DND-41 (cell line): ENCODE data around the gene CKAP2L.

Experiments
- ATAC-seq: fragments of 200-7000 bp; cut with Tn5 transposase; 3 replicates; pipeline ENCODE4 v1.9.1; 2021; ENCODE audit warnings: low read depth; ENCODE audit not compliant: insufficient read depth
- DNase-seq: peaks from one replicate; pipeline ENCODE4 v3.0.0-alpha.2; 2020
- H2AFZ ChIP-seq: 2 replicates; pipeline ENCODE4 v1.6.0; 2012; ENCODE audit warnings: low read depth, low read length
- H3K27ac ChIP-seq: 2 replicates; pipeline ENCODE4 v1.5.1; 2012; ENCODE audit warnings: low read length, inconsistent platforms
- H3K27me3 ChIP-seq: fragments of 200-600 bp; sonication (generic); 2 replicates; pipeline ENCODE4 v1.6.0; 2012; ENCODE audit warnings: low read length, mild to moderate bottlenecking, inconsistent platforms; ENCODE audit not compliant: insufficient read depth, poor library complexity
- H3K36me3 ChIP-seq: 2 replicates; pipeline ENCODE4 v1.5.1; 2012; ENCODE audit warnings: low read length, inconsistent platforms; ENCODE audit not compliant: insufficient read depth
- H3K4me1 ChIP-seq: 2 replicates; pipeline ENCODE4 v1.5.1; 2012; ENCODE audit warnings: mild to moderate bottlenecking, low read length; ENCODE audit not compliant: insufficient read depth
- H3K4me2 ChIP-seq: 2 replicates; pipeline ENCODE4 v1.6.0; 2012; ENCODE audit warnings: mild to moderate bottlenecking, moderate library complexity, low read length, inconsistent platforms; ENCODE audit not compliant: insufficient read depth
- H3K4me3 ChIP-seq, 2 experiments: fragments of 200-600 bp in 1 of 2; shearing (Covaris generic) in 1 of 2; 2 replicates each; pipeline ENCODE4 v1.5.1; 2012 to 2016; ENCODE audit warnings: inconsistent platforms in 2 of 2, low read length in 2 of 2, mild to moderate bottlenecking in 2 of 2, low read depth in 1 of 2, moderate library complexity in 1 of 2
- H3K79me2 ChIP-seq: 2 replicates; pipeline ENCODE4 v1.6.0; 2012; ENCODE audit warnings: low read length, inconsistent platforms; ENCODE audit not compliant: insufficient read depth
- H3K9ac ChIP-seq: 2 replicates; pipeline ENCODE4 v1.6.0; 2012; ENCODE audit warnings: low read depth, mild to moderate bottlenecking, inconsistent platforms, low read length, moderate library complexity
- H3K9me3 ChIP-seq: 2 replicates; pipeline ENCODE4 v1.5.1; 2012; ENCODE audit warnings: low read length, moderate library complexity, mild to moderate bottlenecking, inconsistent platforms; ENCODE audit not compliant: insufficient read depth, severe bottlenecking
- H4K20me1 ChIP-seq: 2 replicates; pipeline ENCODE4 v1.6.0; 2012; ENCODE audit warnings: low read length; ENCODE audit not compliant: insufficient read depth
- CTCF ChIP-seq: IDR thresholded peaks from 2 replicates; pipeline ENCODE4 v1.5.1; 2012; ENCODE audit warnings: borderline replicate concordance, low read length, moderate library complexity, mild to moderate bottlenecking; ENCODE audit not compliant: poor library complexity, severe bottlenecking; ENCODE audit errors: extremely low read depth
- EZH2 ChIP-seq: IDR thresholded peaks from 3 replicates; pipeline ENCODE4 v1.6.1; 2012; ENCODE audit warnings: borderline replicate concordance, low read depth, mild to moderate bottlenecking, moderate library complexity, low read length, inconsistent platforms; ENCODE audit not compliant: severe bottlenecking

The CKAP2L gene

GRCh38 chr2:112723995-112724394 lies 40.4 kb downstream of the CKAP2L start:
- Histone ChIP-seq H3K79me2 (no peaks in the 10 kb centered on the region), H3K9ac (no peak overlapping the region), H3K4me1 (peaks cover 8% of the 10 kb centered on the region), H3K9me3 (no peaks in the 10 kb centered on the region), H3K4me2 (no peak overlapping the region), H3K4me3 (no peak overlapping the region), H2AFZ (no peak overlapping the region), H3K27me3 (no peaks in the 10 kb centered on the region), H3K27ac (no peak overlapping the region), H4K20me1 (no peaks in the 10 kb centered on the region), H3K36me3 (no peaks in the 10 kb centered on the region)
- DNase-seq (no peak), ATAC-seq (no peak)
- TF ChIP-seq EZH2, result no peak
- no peak for TF ChIP-seq CTCF

GRCh38 chr2:112723547-112723940 lies 40.9 kb downstream of the CKAP2L start:
- peaks cover 8% of the 10 kb centered on the region for H3K4me1 ChIP-seq
- H3K4me2 ChIP-seq, result no peak overlapping the region

GRCh38 chr2:112722816-112723546 lies 41.4 kb downstream of the CKAP2L start:
- ATAC-seq (no peak), DNase-seq (no peak)
- H3K27me3 ChIP-seq, result no peaks in the 10 kb centered on the region
- no peak overlapping the region for H3K4me3 ChIP-seq
- TF ChIP-seq EZH2 (no peak), CTCF (no peak)
- H2AFZ ChIP-seq, result no peak overlapping the region
- no peak overlapping the region for H3K27ac ChIP-seq
- H3K4me2 ChIP-seq, result no peak overlapping the region
- no peaks in the 10 kb centered on the region for H3K9me3 ChIP-seq
- H3K9ac ChIP-seq, result no peak overlapping the region
- H3K36me3 ChIP-seq, result no peaks in the 10 kb centered on the region
- H3K79me2 ChIP-seq, result no peaks in the 10 kb centered on the region
- H4K20me1 ChIP-seq, result no peaks in the 10 kb centered on the region
- H3K4me1 ChIP-seq, result peaks cover 8% of the 10 kb centered on the region

More at GRCh38 chr2:112723547-112723940, 40.9 kb downstream of the CKAP2L start:
- Histone ChIP-seq H3K9ac (no peak overlapping the region), H3K36me3 (no peaks in the 10 kb centered on the region), H2AFZ (no peak overlapping the region), H3K79me2 (no peaks in the 10 kb centered on the region), H3K4me3 (no peak overlapping the region), H4K20me1 (no peaks in the 10 kb centered on the region), H3K27ac (no peak overlapping the region), H3K9me3 (no peaks in the 10 kb centered on the region), H3K27me3 (no peaks in the 10 kb centered on the region)
- ATAC-seq (no peak), DNase-seq (no peak)
- TF ChIP-seq EZH2 (no peak), CTCF (no peak)
